ENCODE results near the gene KRT80. TPM values are rescaled to one million over a fixed set of nuclear protein-coding genes. Genes with fewer than 3 reads are reported as not detected.

KRT80 gene
- total RNA-seq, 2 experiments from 2014 or later, result not detected

DNA sequence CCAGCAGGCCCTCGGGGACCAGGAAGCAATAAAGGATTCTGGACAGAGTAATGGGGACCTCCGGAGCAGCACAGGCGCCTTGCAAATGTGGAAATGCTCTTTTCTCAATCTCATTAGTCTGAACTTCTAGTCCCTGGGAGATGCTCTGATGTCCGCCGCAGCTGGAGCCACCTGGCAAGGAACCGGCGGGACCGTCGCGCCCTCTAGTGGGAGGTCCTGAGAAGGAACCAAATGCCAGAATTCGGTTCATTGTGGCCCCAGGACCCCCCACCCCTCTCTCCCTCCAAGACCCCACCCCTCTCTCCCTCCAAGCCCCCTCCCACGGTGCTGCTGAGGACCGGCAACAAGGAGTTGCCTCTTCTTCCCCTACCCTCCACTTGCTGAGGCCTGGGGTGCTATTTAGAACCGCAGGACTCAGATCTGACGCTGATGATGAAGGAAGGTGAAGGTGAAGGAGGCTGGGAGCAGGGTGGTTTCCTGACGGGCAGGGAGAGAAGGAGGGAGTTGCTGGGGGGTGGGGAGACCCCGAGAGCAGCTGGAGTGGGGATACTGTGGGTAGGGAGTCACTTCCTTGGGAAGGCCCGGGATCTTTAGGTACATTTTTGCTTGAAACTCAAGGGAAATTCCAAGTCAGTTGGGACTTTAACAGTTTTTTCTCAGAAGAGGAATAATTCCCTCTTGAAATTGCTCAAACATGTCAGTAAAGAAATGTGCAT, 69.8 kb downstream of the KRT80 start:
- no peaks in the 10 kb centered on the region for H3K36me3 Mint-ChIP-seq
- no peak overlapping the region for H3K4me3 Mint-ChIP-seq
- DNase-seq, result peak; percentile 61
- peaks cover 55% of the 10 kb centered on the region for H3K27me3 Mint-ChIP-seq
- peaks cover 31% of the 10 kb centered on the region for H3K4me1 Mint-ChIP-seq
- no peaks in the 10 kb centered on the region for H3K9me3 Mint-ChIP-seq
- H3K27ac Mint-ChIP-seq, result no peak overlapping the region

DNA sequence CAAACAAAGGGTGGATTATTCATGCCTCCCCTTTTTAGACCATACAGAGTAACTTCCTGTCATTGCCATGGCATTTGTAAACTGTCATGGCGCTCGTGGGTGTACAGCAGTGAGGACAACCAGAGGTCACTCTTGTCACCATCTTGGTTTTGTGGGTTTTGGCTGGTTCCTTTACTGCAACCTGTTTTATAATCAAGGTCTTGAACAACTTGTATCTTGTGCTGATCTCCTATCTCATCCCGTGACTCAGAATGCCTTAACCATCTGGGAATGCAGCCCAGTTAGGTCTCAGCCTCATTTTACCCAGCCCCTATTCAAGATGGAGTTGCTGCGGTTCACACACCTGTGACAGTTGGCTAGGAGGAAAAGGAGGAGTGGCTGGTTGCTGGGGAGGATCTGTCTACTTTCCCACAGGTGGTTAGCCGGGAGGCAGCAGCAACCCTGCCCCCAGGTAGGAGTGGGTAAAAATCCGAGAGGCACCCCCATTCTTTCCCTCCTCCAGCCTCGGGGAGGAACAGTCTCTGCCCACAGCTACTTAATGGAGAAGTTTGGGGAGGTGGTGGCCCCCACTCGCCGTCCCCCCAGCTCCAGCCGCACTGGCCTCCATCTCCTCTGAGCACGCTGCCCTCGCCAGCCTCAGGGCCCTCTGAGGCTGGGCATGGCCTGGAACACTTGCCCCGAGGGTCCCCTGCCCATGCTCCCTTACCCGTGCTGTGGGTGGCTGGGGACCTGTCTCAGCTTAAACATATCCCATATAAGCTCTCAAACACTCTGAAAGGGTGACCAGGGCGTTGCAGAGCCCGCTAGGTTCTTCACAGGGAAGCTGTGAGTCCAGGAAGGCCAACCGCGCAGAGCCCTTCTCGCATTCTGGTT, 70.6 kb downstream of the KRT80 start:
- Mint-ChIP-seq H3K27ac (no peak overlapping the region), H3K36me3 (no peaks in the 10 kb centered on the region), H3K4me3 (no peak overlapping the region), H3K9me3 (no peaks in the 10 kb centered on the region), H3K27me3 (peaks cover 53% of the 10 kb centered on the region), H3K4me1 (peaks cover 39% of the 10 kb centered on the region)
- no peak for DNase-seq

GRCh38 chr12:52119398-52120254, 72.2 kb downstream of the KRT80 start:
- Mint-ChIP-seq H3K27ac (no peak overlapping the region), H3K4me3 (no peak overlapping the region)

More at GRCh38 chr12:52119398-52120254, 72.2 kb downstream of the KRT80 start:
- Mint-ChIP-seq H3K36me3 (no peaks in the 10 kb centered on the region), H3K9me3 (no peaks in the 10 kb centered on the region), H3K27me3 (peaks cover 40% of the 10 kb centered on the region), H3K4me1 (peaks cover 41% of the 10 kb centered on the region)
- DNase-seq, result peak; percentile 58

Other genes with a start within 250 kb of the KRT80 start
- 10 to 100 TPM in 1 of 2 experiments, 1 to 10 TPM in 1; 9.9 to 10.2 TPM for gene ACVR1B, start 240.3 kb downstream of the KRT80 start, total RNA-seq
- gene TAMALIN, start 185.1 kb downstream of the KRT80 start, total RNA-seq, result 10 to 100 TPM in 1 of 2 experiments, 1 to 10 TPM in 1; 9.1 to 11.3 TPM
- 10 to 100 TPM; 88.0 to 92.6 TPM for gene NR4A1, start 140.6 kb downstream of the KRT80 start, total RNA-seq
- 10 to 100 TPM; 39.8 to 41.2 TPM for gene ATG101, start 122.0 kb downstream of the KRT80 start, total RNA-seq
- gene SMIM41, start 112.3 kb downstream of the KRT80 start, total RNA-seq, result not detected
- gene KRT7, start 41.2 kb upstream of the KRT80 start, total RNA-seq, result 1 to 10 TPM; 2.4 to 6.5 TPM
- gene KRT86, start 82.6 kb upstream of the KRT80 start, total RNA-seq, result not detected
- not detected for gene KRT81, start 99.5 kb upstream of the KRT80 start, total RNA-seq
- not detected for gene KRT83, start 129.4 kb upstream of the KRT80 start, total RNA-seq
- gene KRT85, start 175.5 kb upstream of the KRT80 start, total RNA-seq, result not detected
- not detected for gene KRT84, start 193.6 kb upstream of the KRT80 start, total RNA-seq
- gene KRT82, start 214.3 kb upstream of the KRT80 start, total RNA-seq, result not detected
- not detected for gene KRT75, start 242.4 kb upstream of the KRT80 start, total RNA-seq